B cell (primary cell): ENCODE measurements around the gene NAIF1. TPM values are rescaled to one million over a fixed set of nuclear protein-coding genes. Genes with fewer than 3 reads are reported as not detected.
A peak's percentile ranks its signal among the peaks of the same experiment; 100 is the strongest.
"Not testable (repeated sequence)": the region's sequence is repeated elsewhere in the genome, so short reads cannot be mapped to it uniquely, and the experiment has no call there.

Experiments used
- ATAC-seq: fragments of 200-7000 bp; cut with Tn5 transposase; one replicate; pipeline ENCODE4 v1.10.0; 2021; ENCODE audit warnings: low read depth, mild to moderate bottlenecking, moderate number of reproducible peaks, moderate library complexity
- CTCF ChIA-PET: fragments of 350-600 bp; sonication (Branson Sonifier 250); formaldehyde crosslinking; loops from one replicate; lab custom pipeline; 2021; ENCODE audit warnings: antibody characterized with exemption, inconsistent platforms; lab: Charles Lee
- POLR2A ChIA-PET: fragments of 350-600 bp; sonication (Branson Sonifier 250); formaldehyde crosslinking; loops from one replicate; lab custom pipeline; 2021; ENCODE audit warnings: antibody characterized with exemption; lab: Charles Lee
- DNase-seq: peaks from one replicate; pipeline ENCODE4 v3.0.0; 2013
- H2AFZ ChIP-seq: 2 replicates; pipeline ENCODE4 v1.6.1; 2012; ENCODE audit warnings: mild to moderate bottlenecking, low read depth, low read length; ENCODE audit not compliant: insufficient read depth, poor library complexity, severe bottlenecking
- H3K27ac ChIP-seq, 2 donors: 1 replicate in 1 of 2; 2 replicates in 1 of 2; pipeline ENCODE4 v1.5.1; 2012 to 2013; ENCODE audit warnings: low read length in 2 of 2, mild to moderate bottlenecking in 2 of 2, moderate library complexity in 1 of 2
- H3K27me3 ChIP-seq, 4 experiments: fragments of 200-600 bp in 1 of 4; sonication (generic) in 1 of 4; replicated peaks in 1 of 4; 1 replicate in 2 of 4; 2 replicates in 2 of 4; pipeline versions ENCODE4 v1.6.1 to v1.7.0; 2013 to 2016; ENCODE audit warnings: low read length in 3 of 4, mild to moderate bottlenecking in 2 of 4, mixed read lengths in 1 of 4, moderate library complexity in 1 of 4; ENCODE audit not compliant: insufficient read depth in 4 of 4, control insufficient read depth in 3 of 4; ENCODE audit errors: control extremely low read depth in 1 of 4
- H3K36me3 ChIP-seq, 2 experiments: replicated peaks in 1 of 2; 1 replicate in 1 of 2; 2 replicates in 1 of 2; pipeline versions ENCODE4 v1.6.1 to v1.7.1; 2013; ENCODE audit warnings: low read length in 1 of 2; ENCODE audit not compliant: insufficient read depth in 2 of 2, control insufficient read depth in 1 of 2; ENCODE audit errors: control extremely low read depth in 1 of 2, extremely low read depth in 1 of 2
- H3K4me1 ChIP-seq, 2 donors: fragments of 200-600 bp in 1 of 2; sonication (generic) in 1 of 2; 1 replicate in 1 of 2; 2 replicates in 1 of 2; pipeline versions ENCODE4 v1.5.1 to v1.6.1; 2013 to 2017; ENCODE audit warnings: low read length in 2 of 2; ENCODE audit not compliant: control insufficient read depth in 2 of 2, insufficient read depth in 2 of 2
- H3K4me2 ChIP-seq: replicated peaks from 2 replicates; pipeline ENCODE3; 2012; ENCODE audit warnings: mild to moderate bottlenecking, low read depth, low read length; ENCODE audit not compliant: poor library complexity, severe bottlenecking
- H3K4me3 ChIP-seq, 5 experiments: fragments of 200-600 bp in 1 of 5; sonication (generic) in 1 of 5; 1 replicate in 3 of 5; 2 replicates in 2 of 5; pipeline versions ENCODE4 v1.5.1 to v1.7.0; 2011 to 2016; ENCODE audit warnings: low read length in 4 of 5, mild to moderate bottlenecking in 4 of 5, low read depth in 2 of 5, control low read depth in 1 of 5, moderate library complexity in 1 of 5; ENCODE audit not compliant: insufficient read depth in 1 of 5; ENCODE audit errors: control extremely low read depth in 1 of 5, extremely low read depth in 1 of 5
- H3K79me2 ChIP-seq: fragments of 200-600 bp; sonication (generic); one replicate; pipeline ENCODE4 v1.6.0; 2016; ENCODE audit warnings: low read length; ENCODE audit not compliant: control insufficient read depth, insufficient read depth
- H3K9ac ChIP-seq: fragments of 200-600 bp; sonication (generic); 2 replicates; pipeline ENCODE4 v1.6.1; 2017; ENCODE audit warnings: mild to moderate bottlenecking, low read length, moderate library complexity
- H3K9me3 ChIP-seq, 3 donors: one replicate each; pipeline versions ENCODE4 v1.6.1 to v1.7.1; 2013; ENCODE audit warnings: low read length in 2 of 3; ENCODE audit not compliant: control insufficient read depth in 2 of 3, insufficient read depth in 1 of 3; ENCODE audit errors: control extremely low read depth in 1 of 3
- H4K20me1 ChIP-seq: 2 replicates; pipeline ENCODE4 v1.6.0; 2012; ENCODE audit warnings: mild to moderate bottlenecking, low read length; ENCODE audit not compliant: insufficient read depth, control insufficient read depth, poor library complexity, severe bottlenecking
- H3K27ac Mint-ChIP-seq: one replicate; pipeline ENCODE4 v1.8.0; 2021; ENCODE audit warnings: mixed read lengths
- H3K27me3 Mint-ChIP-seq: one replicate; pipeline ENCODE4 v1.8.0; 2021; ENCODE audit warnings: mixed read lengths
- H3K4me1 Mint-ChIP-seq: one replicate; pipeline ENCODE4 v1.8.0; 2021; ENCODE audit warnings: mixed read lengths
- H3K4me3 Mint-ChIP-seq: one replicate; pipeline ENCODE4 v1.8.0; 2021; ENCODE audit warnings: mixed read lengths
- H3K9me3 Mint-ChIP-seq: one replicate; pipeline ENCODE4 v1.8.0; 2022; ENCODE audit warnings: mixed read lengths; ENCODE audit not compliant: insufficient read depth
- CTCF ChIP-seq: fragments of 200-600 bp; IDR thresholded peaks from one replicate; pipeline ENCODE4 v1.8.0; 2022; ENCODE audit warnings: antibody characterized with exemption, mild to moderate bottlenecking
- EZH2 ChIP-seq: IDR thresholded peaks from 2 replicates; pipeline ENCODE4 v1.6.1; 2012; ENCODE audit warnings: borderline replicate concordance, low read depth, mild to moderate bottlenecking, moderate library complexity, low read length; ENCODE audit not compliant: insufficient read depth, poor library complexity, severe bottlenecking
- WGBS: methylation state at CpG from one replicate; pipeline ENCODE4 v1.1.5; 2013; ENCODE audit warnings: missing lambda C conversion rate; ENCODE audit not compliant: insufficient coverage; 5-methylcytosine and 5-hydroxymethylcytosine counted together
- intact Hi-C: fragments of 100-400 bp; cut with micrococcal nuclease; formaldehyde crosslinking; loops from one replicate; pipeline ENCODE4 v1.10.0; 2022
- polyA plus RNA-seq: library from polyadenylated mRNA; depleted of rRNA; stranded (reverse); fragments of >200 nt; gene quantifications from 2 replicates; pipeline ENCODE4 v1.2.3, GENCODE V29; 2012
- total RNA-seq, 2 donors: library from RNA; stranded (reverse); fragments of 120-200 nt in 1 of 2; gene quantifications; 1 replicate in 1 of 2; 2 replicates in 1 of 2; pipeline versions ENCODE4 v1.2.3 to v1.2.4, GENCODE V29; 2013 to 2022

Gene NAIF1
- total and polyA plus RNA-seq, 2 donors (not counting 1 experiment from before 2014, with no cell fraction given) = 11.4 to 16.6 TPM

DNA sequence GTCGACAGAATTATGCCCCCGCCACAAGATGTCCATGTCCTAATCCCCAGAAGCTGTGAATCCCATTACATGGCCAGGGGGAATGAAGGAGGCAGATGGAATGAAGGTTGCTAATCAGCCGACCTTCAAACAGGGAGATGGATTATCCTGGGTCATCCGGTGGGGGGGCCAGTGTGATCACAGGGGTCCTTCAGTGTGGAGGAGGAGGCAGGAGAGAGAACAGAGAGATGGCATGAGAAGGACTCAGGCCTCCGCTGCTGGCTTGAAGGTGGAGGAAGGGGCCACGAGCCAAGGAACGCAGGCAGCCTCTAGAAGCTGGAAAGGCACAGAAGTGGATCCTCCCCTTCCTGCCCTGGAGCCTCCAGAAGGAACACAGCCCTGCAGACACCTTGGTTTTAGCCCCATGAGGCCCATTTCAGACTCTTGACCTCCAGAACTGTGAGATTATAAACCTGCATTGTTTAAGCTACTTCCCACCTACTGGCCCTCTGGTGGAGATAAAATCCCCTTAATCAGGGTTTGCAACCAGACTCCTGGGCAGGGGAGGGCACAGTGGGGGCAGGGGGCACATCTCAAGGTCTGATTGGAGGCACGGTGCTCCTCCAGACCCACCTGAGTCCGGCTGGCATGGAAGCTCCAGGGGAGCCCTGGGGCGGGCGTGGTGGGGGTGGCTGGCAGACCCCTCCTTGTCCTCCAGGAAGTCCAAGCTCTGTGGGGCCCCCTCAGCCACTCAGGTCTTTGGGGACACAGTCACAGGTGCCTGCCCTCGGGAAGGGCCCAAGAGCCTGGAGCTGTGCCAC lies 46.6 kb upstream of the NAIF1 start:
- Histone ChIP-seq H3K79me2 (peaks cover 8% of the 10 kb centered on the region), H3K9ac (no peak overlapping the region), H2AFZ (no peak overlapping the region), H3K27ac (peak overlapping the region in 1 of 2 donors; percentile 70), H3K36me3 (peaks cover 3 to 9% of the 10 kb centered on the region in 2 experiments), H4K20me1 (peaks cover 6% of the 10 kb centered on the region), H3K9me3 (peaks cover 0 to 6% (median 0%) of the 10 kb centered on the region in 3 donors), H3K4me1 (peaks cover 37 to 42% of the 10 kb centered on the region in 2 donors), H3K4me2 (no peak overlapping the region), H3K27me3 (no peaks in the 10 kb centered on the region), H3K4me3 (no peak overlapping the region)
- no peaks in the 10 kb centered on the region for H3K27me3 Mint-ChIP-seq
- ATAC-seq (no peak), DNase-seq (no peak)
- H3K9me3 Mint-ChIP-seq = no peaks in the 10 kb centered on the region
- H3K4me1 Mint-ChIP-seq = peaks cover 43% of the 10 kb centered on the region
- WGBS = 100% methylated on average over 10 of the region's 12 CpGs
- ChIA-PET POLR2A (interaction anchor here (0.5 kb wide), 1 partner anchor 187 kb away, joined by 5 read pairs; no protein-coding TSS in a partner anchor), CTCF (interaction anchor here (1.0 to 5.7 kb wide), 4 partner anchors 21 to 172 kb away, joined by 3 to 47 read pairs (median 31); no protein-coding TSS in a partner anchor)
- H3K4me3 Mint-ChIP-seq = no peak overlapping the region
- TF ChIP-seq CTCF (no peak), EZH2 (no peak)
- intact Hi-C loops = no loop called here
- H3K27ac Mint-ChIP-seq = peak overlapping the region; percentile 68

DNA sequence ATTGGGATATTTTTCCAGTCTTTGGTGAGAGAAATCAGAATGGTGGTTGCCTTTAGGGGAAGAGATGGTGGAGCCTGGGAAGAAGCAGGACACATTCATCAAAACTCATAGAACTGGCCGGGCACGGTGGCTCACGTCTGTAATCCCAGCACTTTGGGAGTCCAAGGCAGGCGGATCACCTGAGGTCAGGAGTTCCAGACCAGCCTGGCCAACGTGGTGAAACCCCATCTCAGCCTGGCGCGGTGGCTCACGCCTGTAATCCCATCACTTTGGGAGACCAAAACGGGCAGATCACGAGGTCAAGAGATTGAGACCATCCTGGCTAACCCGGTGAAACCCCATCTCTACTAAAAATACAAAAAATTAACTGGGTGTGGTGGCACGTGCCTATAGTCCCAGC lies 44.6 kb upstream of the NAIF1 start:
- H3K4me3 Mint-ChIP-seq, CTCF ChIA-PET, H3K9me3 Mint-ChIP-seq, H3K27me3 Mint-ChIP-seq, intact Hi-C loops, H3K4me2 ChIP-seq, H3K27me3 ChIP-seq, H3K27ac ChIP-seq, DNase-seq, ATAC-seq, H3K4me3 ChIP-seq, H2AFZ ChIP-seq, H3K79me2 ChIP-seq, H3K9me3 ChIP-seq, H3K9ac ChIP-seq, H4K20me1 ChIP-seq: not testable (repeated sequence)
- WGBS = 94% methylated on average over 10 of the region's 12 CpGs
- POLR2A ChIA-PET = interaction anchor here (0.7 kb wide), 1 partner anchor 51 kb away, joined by 3 read pairs; no protein-coding TSS in a partner anchor
- H3K4me1 ChIP-seq = peaks cover 25 to 26% of the 10 kb centered on the region in 2 donors
- peak overlapping the region; percentile 46 for H3K27ac Mint-ChIP-seq
- peaks cover 9 to 29% of the 10 kb centered on the region in 2 experiments for H3K36me3 ChIP-seq
- peaks cover 31% of the 10 kb centered on the region for H3K4me1 Mint-ChIP-seq
